AG04449 (cell line): ENCODE measurements around the gene PAX8.
"Not testable (repeated sequence)": the region's sequence is repeated elsewhere in the genome, so short reads cannot be mapped to it uniquely, and the experiment has no call there.

Experiments
- CTCF ChIA-PET: fragments of 350-600 bp; formaldehyde crosslinking; extraction: SDS; loops from one replicate; lab custom pipeline; 2021; ENCODE audit warnings: antibody characterized with exemption; lab: Yijun Ruan, JAX
- POLR2A ChIA-PET: fragments of 400-600, 350-600 bp; formaldehyde crosslinking; extraction: SDS; loops from one replicate; lab custom pipeline; 2020; ENCODE audit warnings: antibody characterized with exemption, inconsistent platforms; lab: Yijun Ruan, JAX
- DNase-seq: peaks from one replicate; pipeline ENCODE4 v3.0.0-alpha.2; 2010; ENCODE audit warnings: low read depth, low spot score
- H3K4me3 ChIP-seq: 2 replicates; pipeline ENCODE4 v1.5.1; 2011; ENCODE audit warnings: low read depth, mild to moderate bottlenecking, control low read depth, low read length
- TF ChIP-seq, protein P1 (sequence below): IDR thresholded peaks from one replicate; pipeline ENCODE4 v1.5.1; 2011; ENCODE audit warnings: mild to moderate bottlenecking, moderate library complexity, low read length, control low read depth, inconsistent platforms; ENCODE audit not compliant: insufficient read depth; ENCODE audit errors: missing control alignments

PAX8 gene

DNA sequence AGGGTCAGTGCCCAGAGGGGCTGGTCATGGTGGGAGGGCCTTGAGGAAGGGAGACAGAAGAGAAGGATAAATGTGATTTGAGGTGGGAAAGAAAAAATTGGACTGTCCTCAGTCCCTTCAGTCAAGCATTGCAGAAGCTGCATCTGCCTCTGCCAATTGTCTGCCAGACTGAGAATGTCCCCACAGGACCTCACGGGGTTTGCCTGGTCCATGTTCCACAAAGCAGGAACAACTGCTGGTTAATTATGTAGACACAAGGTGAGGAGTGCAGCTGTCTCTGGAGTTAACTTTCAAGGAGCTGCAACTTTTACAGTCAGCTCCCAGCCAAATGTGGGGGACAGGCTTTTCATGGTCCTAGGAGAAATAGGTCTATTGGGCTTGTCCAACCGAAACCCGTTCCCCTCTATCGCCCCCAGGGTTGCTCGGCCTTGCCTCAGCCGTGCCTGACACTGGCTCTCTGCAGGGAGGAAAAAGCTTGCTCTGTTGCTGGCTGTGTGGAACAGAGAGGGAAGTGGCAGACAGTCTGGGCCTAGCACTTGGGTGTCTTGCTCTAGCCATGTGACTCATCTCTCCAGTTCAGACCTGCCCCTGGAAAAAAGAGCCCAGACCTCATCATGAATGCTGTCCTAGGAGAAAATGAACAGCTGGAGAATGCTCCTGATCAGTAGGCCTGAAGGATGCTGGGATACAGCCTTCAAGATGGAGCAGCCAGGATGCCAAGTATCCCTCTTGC lies 31.1 kb upstream of the PAX8 start:
- ChIA-PET CTCF (interaction anchor here (1.0 to 1.8 kb wide), 4 partner anchors 10 to 60 kb away, joined by 3 to 4 read pairs (median 3); no protein-coding TSS in a partner anchor), POLR2A (no interaction called here)
- TF ChIP-seq, protein P1, sequence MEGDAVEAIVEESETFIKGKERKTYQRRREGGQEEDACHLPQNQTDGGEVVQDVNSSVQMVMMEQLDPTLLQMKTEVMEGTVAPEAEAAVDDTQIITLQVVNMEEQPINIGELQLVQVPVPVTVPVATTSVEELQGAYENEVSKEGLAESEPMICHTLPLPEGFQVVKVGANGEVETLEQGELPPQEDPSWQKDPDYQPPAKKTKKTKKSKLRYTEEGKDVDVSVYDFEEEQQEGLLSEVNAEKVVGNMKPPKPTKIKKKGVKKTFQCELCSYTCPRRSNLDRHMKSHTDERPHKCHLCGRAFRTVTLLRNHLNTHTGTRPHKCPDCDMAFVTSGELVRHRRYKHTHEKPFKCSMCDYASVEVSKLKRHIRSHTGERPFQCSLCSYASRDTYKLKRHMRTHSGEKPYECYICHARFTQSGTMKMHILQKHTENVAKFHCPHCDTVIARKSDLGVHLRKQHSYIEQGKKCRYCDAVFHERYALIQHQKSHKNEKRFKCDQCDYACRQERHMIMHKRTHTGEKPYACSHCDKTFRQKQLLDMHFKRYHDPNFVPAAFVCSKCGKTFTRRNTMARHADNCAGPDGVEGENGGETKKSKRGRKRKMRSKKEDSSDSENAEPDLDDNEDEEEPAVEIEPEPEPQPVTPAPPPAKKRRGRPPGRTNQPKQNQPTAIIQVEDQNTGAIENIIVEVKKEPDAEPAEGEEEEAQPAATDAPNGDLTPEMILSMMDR, result no peak
- DNase-seq, result no peak
- H3K4me3 ChIP-seq, result no peak overlapping the region

DNA sequence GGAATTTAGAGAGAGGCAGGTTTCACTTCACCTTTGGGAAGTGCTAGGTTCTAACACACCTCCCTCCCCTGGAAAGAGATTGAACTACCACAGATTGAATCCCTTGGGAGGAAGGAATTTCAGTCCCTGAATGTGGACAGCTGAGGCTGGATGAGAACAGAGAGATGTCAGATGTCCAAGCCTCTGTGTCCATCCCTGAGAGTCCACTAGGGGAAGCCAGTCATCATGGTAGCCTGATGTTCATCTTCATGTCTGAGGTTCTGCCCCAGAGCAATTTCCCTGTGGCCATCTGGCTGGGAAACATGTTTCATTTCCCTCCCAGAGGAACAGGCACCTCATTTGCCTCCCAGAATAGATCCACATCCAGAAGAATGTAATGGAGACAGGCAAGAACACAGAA lies 30.1 kb upstream of the PAX8 start:
- POLR2A ChIA-PET, H3K4me3 ChIP-seq, DNase-seq: not testable (repeated sequence)
- CTCF ChIA-PET, result interaction anchor here (0.8 to 1.1 kb wide), 4 partner anchors 10 to 171 kb away, joined by 3 read pairs; no protein-coding TSS in a partner anchor

DNA sequence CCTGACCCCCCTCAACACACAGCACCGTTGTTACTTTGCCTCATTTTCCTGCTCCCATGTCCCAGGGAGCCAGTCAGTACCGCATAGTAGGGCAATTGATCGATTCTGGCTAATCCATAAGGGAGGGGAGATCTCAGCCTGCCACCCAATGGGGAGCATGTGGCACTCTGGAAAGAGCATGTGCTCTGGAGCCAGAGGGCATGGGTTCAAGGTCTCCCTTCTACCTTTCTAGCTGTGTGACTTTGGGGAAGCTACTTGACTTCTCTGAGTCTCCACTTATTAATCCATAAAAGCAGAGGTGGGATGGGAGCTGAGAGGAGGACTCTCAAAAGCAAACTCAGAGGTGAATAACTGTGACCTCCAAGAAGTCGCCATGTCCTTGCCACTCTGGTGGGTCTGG lies 27.5 kb upstream of the PAX8 start:
- H3K4me3 ChIP-seq, POLR2A ChIA-PET, DNase-seq: not testable (repeated sequence)
- CTCF ChIA-PET, result interaction anchor here (2.3 kb wide), 1 partner anchor 19 kb away, joined by 5 read pairs; no protein-coding TSS in a partner anchor

DNA sequence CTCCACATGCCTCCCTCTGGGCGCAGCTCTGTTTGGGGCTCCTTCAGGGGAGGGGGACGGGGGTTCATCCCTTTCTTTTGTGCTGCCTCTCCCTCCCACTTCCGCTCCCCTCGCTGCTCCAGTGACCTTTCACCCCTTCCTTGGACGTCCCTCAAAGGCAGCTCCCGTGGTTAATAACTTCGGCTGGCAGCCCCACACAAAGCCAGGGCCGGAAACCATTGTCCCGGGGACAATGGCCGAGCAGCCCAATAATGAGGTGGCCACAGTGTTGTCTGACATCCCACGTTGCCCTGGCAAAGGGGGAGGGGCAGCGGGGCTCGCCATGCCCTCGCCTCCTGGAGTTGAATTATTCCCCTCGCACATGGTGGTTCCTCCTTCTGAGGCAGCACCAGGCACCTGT lies 27.0 kb upstream of the PAX8 start:
- DNase-seq, H3K4me3 ChIP-seq, POLR2A ChIA-PET: not testable (repeated sequence)
- CTCF ChIA-PET, result interaction anchor here (2.3 kb wide), 1 partner anchor 18 kb away, joined by 5 read pairs; no protein-coding TSS in a partner anchor

DNA sequence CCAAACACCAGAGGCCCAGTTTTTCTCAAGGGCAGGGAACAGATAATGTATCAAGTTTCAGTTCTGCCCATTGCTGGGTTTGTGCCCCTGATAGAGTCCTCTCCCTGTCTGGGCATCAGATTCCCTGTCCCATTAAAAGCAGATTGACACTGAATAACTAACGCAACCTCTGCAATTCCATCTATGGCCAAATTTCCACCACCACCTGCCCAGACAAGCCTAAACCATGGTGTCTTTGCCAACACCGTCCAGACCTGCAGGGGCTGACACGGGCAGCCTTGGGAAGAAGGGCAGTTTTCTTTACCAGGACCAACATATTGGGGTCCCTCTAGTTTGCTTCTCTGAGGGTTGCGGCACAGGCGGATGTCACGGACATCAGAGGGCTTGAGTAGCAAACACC lies 26.4 kb upstream of the PAX8 start:
- POLR2A ChIA-PET, result no interaction called here
- DNase-seq, result no peak
- H3K4me3 ChIP-seq, result no peak overlapping the region
- TF ChIP-seq, protein P1, result no peak
- CTCF ChIA-PET, result interaction anchor here (2.3 kb wide), 1 partner anchor 18 kb away, joined by 5 read pairs; no protein-coding TSS in a partner anchor

DNA sequence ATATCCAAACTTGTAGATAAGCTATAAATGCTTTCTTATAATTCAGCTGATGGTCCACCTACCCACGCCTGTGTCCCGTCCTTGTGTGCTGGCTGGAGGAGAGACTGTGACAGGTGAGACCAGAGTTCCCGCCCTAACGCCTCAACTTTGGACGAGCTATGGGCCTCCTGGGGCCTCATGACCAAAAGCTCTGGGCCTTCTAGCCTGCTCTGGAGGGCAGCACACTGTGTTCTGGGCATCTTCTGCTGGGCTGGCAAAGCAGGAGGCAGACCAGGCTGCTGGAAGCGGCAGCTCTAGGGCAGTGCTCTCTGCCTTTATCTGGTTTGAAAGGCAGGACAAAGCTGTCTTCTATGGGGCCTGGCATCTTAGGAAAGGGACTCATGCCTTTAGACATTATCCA lies 26.0 kb upstream of the PAX8 start:
- H3K4me3 ChIP-seq, result no peak overlapping the region
- CTCF ChIA-PET, result interaction anchor here (2.3 kb wide), 1 partner anchor 17 kb away, joined by 5 read pairs; no protein-coding TSS in a partner anchor
- TF ChIP-seq, protein P1, result no peak
- POLR2A ChIA-PET, result no interaction called here
- DNase-seq, result no peak

DNA sequence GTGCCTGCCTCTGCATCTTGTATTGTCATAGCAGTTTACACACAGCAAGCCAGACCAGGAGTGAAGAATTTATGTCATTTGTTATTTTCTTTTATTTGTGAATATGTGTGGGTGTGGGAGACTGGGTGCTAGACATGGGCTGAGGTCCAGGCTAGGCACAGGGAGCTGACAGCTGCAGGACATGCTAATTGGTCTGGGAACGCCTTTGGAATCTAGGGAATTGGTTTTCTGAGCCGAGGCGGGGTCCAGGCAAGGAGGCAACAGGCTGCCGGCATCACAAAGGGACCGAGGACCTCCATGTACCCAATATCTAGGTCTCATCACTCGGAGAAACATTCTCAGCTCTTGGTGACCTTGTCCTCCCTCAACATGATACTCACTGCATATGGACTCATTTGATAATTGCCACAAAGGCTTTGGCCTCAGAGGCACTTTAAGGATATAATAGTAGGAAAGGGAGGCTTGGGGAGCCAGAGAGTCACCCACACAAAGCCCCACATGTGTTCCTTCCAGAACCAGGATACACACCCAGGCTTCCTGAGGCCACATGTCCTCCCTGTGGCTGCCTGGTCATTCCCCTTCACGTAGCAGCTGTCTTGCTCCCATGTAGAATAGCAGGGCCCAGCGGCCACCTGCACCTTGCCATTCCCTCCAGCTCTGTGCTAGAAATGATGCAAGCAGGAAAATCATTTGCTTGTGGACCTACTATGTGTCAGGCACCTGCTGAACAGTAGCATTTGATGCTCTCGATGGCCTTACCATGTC lies 23.7 kb upstream of the PAX8 start:
- CTCF ChIA-PET, result interaction anchor here (1.1 kb wide), 1 partner anchor 68 kb away, joined by 3 read pairs; no protein-coding TSS in a partner anchor
- POLR2A ChIA-PET, H3K4me3 ChIP-seq, DNase-seq: not testable (repeated sequence)

DNA sequence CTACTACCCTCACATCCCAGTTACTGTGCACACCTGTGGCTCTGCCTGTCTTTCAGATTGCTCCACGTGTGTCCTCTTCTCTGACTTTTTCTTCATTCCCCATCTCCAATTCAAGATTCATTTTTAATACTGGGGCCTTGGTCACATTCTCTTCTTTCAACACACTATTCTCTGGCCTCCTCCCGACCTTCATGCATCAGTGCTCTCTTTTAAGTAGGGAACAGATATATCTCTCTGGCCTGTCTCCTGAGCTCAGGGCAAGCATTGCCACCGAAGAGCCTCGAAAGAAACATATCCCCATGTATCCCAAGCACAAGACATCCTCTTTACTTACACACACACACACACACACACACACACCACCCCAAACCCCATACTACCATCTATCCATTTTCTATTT lies 21.6 kb upstream of the PAX8 start:
- CTCF ChIA-PET, result no interaction called here
- no peak overlapping the region for H3K4me3 ChIP-seq
- DNase-seq, result no peak
- TF ChIP-seq, protein P1, result no peak
- POLR2A ChIA-PET, result no interaction called here
